ENCODE data around the gene PPP2R5B. TPM values are rescaled to one million over a fixed set of nuclear protein-coding genes. Genes with fewer than 3 reads are reported as not detected.

PPP2R5B gene
- total RNA-seq, 1 donor from 2014 or later = 5.7 TPM

DNA sequence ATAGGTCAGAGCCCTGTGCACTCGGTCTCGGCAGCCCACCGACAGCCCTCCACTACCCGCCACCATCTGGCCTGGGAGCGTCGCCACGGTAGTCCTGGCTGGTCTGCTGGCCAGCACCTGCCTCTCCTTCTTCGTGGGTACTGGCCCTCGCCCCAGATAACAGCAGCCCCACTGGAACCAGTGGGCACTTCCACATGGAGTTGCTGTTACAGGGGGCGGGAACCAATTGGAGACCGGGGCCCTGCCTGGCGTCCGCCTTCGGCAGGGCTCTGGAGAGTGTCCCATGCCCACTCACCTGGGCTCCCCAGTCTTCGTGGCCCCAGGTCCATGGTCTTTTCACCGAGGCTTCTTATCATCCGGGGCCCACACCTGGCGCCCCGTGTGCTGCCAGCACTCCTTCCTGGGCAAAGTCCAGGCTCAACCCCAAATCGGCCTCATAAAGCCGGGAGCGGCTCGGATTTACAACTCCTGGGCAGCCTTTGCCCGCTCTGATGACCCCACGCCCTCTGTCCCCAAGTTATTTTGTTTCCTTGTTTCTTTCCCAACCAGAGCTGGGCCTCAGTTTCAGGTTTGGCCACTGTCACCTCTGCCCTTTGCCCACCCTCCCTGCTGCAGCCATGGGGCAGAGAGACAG is 33.2 kb upstream of the PPP2R5B start:
- no peaks in the 10 kb centered on the region for H3K79me2 ChIP-seq (ENCODE audit: low read depth)
- H3K36me3 ChIP-seq = no peaks in the 10 kb centered on the region
- no peaks in the 10 kb centered on the region for H3K36me3 Mint-ChIP-seq
- H3K9ac ChIP-seq = no peak overlapping the region
- peaks cover 12% of the 10 kb centered on the region for H3K4me1 ChIP-seq
- H4K20me1 ChIP-seq (ENCODE audit: low read depth) = peaks cover 5% of the 10 kb centered on the region
- peaks cover 3% of the 10 kb centered on the region for H3F3A ChIP-seq (ENCODE audit: low read depth)
- H3K4me1 Mint-ChIP-seq = peaks cover 12% of the 10 kb centered on the region
- TF ChIP-seq EZH2 (IDR thresholded peaks at IDR 0.05) (no peak), EZH2phosphoT487 (IDR thresholded peaks at IDR 0.05) (no peak)
- TF ChIP-seq, protein P1, sequence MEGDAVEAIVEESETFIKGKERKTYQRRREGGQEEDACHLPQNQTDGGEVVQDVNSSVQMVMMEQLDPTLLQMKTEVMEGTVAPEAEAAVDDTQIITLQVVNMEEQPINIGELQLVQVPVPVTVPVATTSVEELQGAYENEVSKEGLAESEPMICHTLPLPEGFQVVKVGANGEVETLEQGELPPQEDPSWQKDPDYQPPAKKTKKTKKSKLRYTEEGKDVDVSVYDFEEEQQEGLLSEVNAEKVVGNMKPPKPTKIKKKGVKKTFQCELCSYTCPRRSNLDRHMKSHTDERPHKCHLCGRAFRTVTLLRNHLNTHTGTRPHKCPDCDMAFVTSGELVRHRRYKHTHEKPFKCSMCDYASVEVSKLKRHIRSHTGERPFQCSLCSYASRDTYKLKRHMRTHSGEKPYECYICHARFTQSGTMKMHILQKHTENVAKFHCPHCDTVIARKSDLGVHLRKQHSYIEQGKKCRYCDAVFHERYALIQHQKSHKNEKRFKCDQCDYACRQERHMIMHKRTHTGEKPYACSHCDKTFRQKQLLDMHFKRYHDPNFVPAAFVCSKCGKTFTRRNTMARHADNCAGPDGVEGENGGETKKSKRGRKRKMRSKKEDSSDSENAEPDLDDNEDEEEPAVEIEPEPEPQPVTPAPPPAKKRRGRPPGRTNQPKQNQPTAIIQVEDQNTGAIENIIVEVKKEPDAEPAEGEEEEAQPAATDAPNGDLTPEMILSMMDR (IDR thresholded peaks at IDR 0.05) = no peak
- H3K9me3 Mint-ChIP-seq = no peaks in the 10 kb centered on the region
- H3K27me3 ChIP-seq = no peaks in the 10 kb centered on the region
- H3K27ac Mint-ChIP-seq = no peak overlapping the region
- H3K4me3 Mint-ChIP-seq = no peak overlapping the region
- peaks cover 5% of the 10 kb centered on the region for H3K27me3 Mint-ChIP-seq (ENCODE audit: insufficient read depth, low read depth)
- no peak overlapping the region for H3K27ac ChIP-seq
- H2AFZ ChIP-seq (replicated peaks) = no peak overlapping the region
- no peaks in the 10 kb centered on the region for H3K9me3 ChIP-seq (ENCODE audit: low read depth)
- DNase-seq (ENCODE audit: low spot score) = no peak
- H3K4me2 ChIP-seq = no peak overlapping the region
- no peak overlapping the region for H3K4me3 ChIP-seq

DNA sequence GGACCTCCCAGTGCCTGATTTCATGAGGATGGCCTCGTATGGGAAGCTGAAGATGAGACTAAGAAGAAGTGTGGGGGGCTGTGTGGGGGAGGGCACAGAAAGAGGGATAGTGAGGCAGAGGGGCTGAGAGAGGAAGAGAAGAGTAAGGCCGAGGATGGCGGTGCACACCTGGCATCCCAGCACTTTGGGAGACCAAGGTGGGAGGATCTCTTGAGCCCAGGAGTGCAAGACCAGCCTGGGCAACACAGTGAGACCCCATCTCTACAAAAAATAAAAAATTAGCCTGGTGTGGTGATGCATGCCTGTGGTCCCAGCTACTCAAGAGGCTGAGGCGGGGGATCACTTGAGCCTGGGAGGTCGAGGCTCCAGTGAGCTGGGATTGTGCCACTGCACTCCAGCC is 32.6 kb upstream of the PPP2R5B start:
- Histone ChIP-seq H3K36me3 (no peaks in the 10 kb centered on the region), H3F3A (ENCODE audit: low read depth) (peaks cover 3% of the 10 kb centered on the region), H3K27me3 (no peaks in the 10 kb centered on the region), H3K4me3 (no peak overlapping the region), H3K9ac (no peak overlapping the region), H3K79me2 (ENCODE audit: low read depth) (no peaks in the 10 kb centered on the region), H3K4me2 (no peak overlapping the region), H3K4me1 (peaks cover 12% of the 10 kb centered on the region), H3K27ac (no peak overlapping the region), H4K20me1 (ENCODE audit: low read depth) (peaks cover 5% of the 10 kb centered on the region), H2AFZ (replicated peaks) (no peak overlapping the region), H3K9me3 (ENCODE audit: low read depth) (no peaks in the 10 kb centered on the region)
- Mint-ChIP-seq H3K4me3 (peak overlapping the region; percentile 14), H3K4me1 (peaks cover 12% of the 10 kb centered on the region), H3K27ac (peak overlapping the region; percentile 77), H3K36me3 (no peaks in the 10 kb centered on the region), H3K27me3 (ENCODE audit: insufficient read depth, low read depth) (peaks cover 5% of the 10 kb centered on the region), H3K9me3 (no peaks in the 10 kb centered on the region)
- TF ChIP-seq, protein P1 (IDR thresholded peaks at IDR 0.05) = no peak
- TF ChIP-seq EZH2 (IDR thresholded peaks at IDR 0.05) (no peak), EZH2phosphoT487 (IDR thresholded peaks at IDR 0.05) (no peak)
- DNase-seq (ENCODE audit: low spot score) = no peak

DNA sequence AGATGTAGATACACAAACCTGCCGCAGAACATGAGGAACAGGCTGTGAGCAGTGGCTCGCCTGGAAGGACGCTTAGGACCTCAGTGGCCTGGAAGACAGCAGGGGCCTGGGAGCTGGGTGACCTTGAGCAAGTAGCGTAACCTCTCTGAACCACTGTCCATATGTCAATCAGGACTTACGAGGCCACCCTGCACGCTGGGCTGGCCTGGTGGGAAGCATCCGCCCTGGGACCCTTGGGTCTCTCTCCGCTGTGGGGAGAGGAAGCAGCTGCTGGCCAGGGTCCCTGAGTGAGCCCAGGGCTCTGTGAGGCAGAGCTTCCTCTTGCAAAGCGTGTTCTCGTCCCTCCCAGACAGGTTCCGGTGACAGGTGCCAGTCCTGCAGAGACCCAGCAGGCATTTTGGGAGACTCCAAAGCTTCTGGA is 32.1 kb upstream of the PPP2R5B start:
- H3K4me3 Mint-ChIP-seq = peak overlapping the region; percentile 14
- H2AFZ ChIP-seq (replicated peaks) = no peak overlapping the region
- peaks cover 12% of the 10 kb centered on the region for H3K4me1 ChIP-seq
- H3K9me3 ChIP-seq (ENCODE audit: low read depth) = no peaks in the 10 kb centered on the region
- no peaks in the 10 kb centered on the region for H3K9me3 Mint-ChIP-seq
- peaks cover under 1% of the 10 kb centered on the region for H3F3A ChIP-seq (ENCODE audit: low read depth)
- H3K9ac ChIP-seq = no peak overlapping the region
- no peaks in the 10 kb centered on the region for H3K27me3 ChIP-seq
- TF ChIP-seq, protein P1 (IDR thresholded peaks at IDR 0.05) = no peak
- TF ChIP-seq EZH2phosphoT487 (IDR thresholded peaks at IDR 0.05) (no peak), EZH2 (IDR thresholded peaks at IDR 0.05) (no peak)
- H3K4me2 ChIP-seq = no peak overlapping the region
- H3K4me1 Mint-ChIP-seq = peaks cover 10% of the 10 kb centered on the region
- H3K4me3 ChIP-seq = no peak overlapping the region
- H3K27me3 Mint-ChIP-seq (ENCODE audit: insufficient read depth, low read depth) = peaks cover 5% of the 10 kb centered on the region
- no peaks in the 10 kb centered on the region for H3K79me2 ChIP-seq (ENCODE audit: low read depth)
- no peaks in the 10 kb centered on the region for H3K36me3 ChIP-seq
- H4K20me1 ChIP-seq (ENCODE audit: low read depth) = peaks cover 5% of the 10 kb centered on the region
- H3K27ac ChIP-seq = no peak overlapping the region
- no peak for DNase-seq (ENCODE audit: low spot score)
- no peaks in the 10 kb centered on the region for H3K36me3 Mint-ChIP-seq
- H3K27ac Mint-ChIP-seq = peak overlapping the region; percentile 77
